Uterus (tissue), 4 donors: Measurements from ENCODE around the gene CD99. TPM values are rescaled to one million over a fixed set of nuclear protein-coding genes. Genes with fewer than 3 reads are reported as not detected.
A peak's percentile ranks its signal among the peaks of the same experiment; 100 is the strongest.

Experiments used
- DNase-seq, 2 donors: peaks; one replicate each; pipeline ENCODE4 v3.0.0-alpha.2; 2019 to 2020
- H3K27ac ChIP-seq, 2 donors: fragments of 200-600 bp; sonication (generic); 1 replicate in 1 of 2; 2 replicates in 1 of 2; pipeline ENCODE4 v1.5.1; 2016 to 2018
- H3K27me3 ChIP-seq, 2 donors: fragments of 200-600 bp; sonication (generic); one replicate each; pipeline ENCODE4 v1.5.1; 2018 to 2019; ENCODE audit warnings: control low read depth in 1 of 2
- H3K36me3 ChIP-seq, 2 donors: fragments of 200-600 bp; sonication (generic); one replicate each; pipeline ENCODE4 v1.5.1; 2019; ENCODE audit warnings: control low read depth in 1 of 2
- H3K4me1 ChIP-seq, 2 donors: fragments of 200-600 bp; sonication (generic); one replicate each; pipeline ENCODE4 v1.5.1; 2018 to 2019; ENCODE audit warnings: control low read depth in 1 of 2
- H3K4me3 ChIP-seq, 2 donors: fragments of 200-600 bp; sonication (generic); 1 replicate in 1 of 2; 2 replicates in 1 of 2; pipeline ENCODE4 v1.5.1; 2018 to 2019; ENCODE audit warnings: mild to moderate bottlenecking in 1 of 2
- H3K9me3 ChIP-seq, 2 donors: fragments of 200-600 bp; sonication (generic); one replicate each; pipeline ENCODE4 v1.5.1; 2019; ENCODE audit warnings: control low read depth in 1 of 2
- CTCF ChIP-seq, 4 experiments: fragments of 200-600 bp in 2 of 4; fragments of 450-650 bp in 2 of 4; sonication (generic) in 2 of 4; IDR thresholded peaks; one replicate each; pipeline ENCODE4 v1.5.1; 2016 to 2019; ENCODE audit warnings: antibody characterized with exemption in 4 of 4, mild to moderate bottlenecking in 2 of 4, moderate library complexity in 1 of 4
- POLR2A ChIP-seq, 2 donors: fragments of 450-650 bp; IDR thresholded peaks; one replicate each; pipeline ENCODE4 v1.6.1; 2016; ENCODE audit warnings: antibody characterized with exemption in 2 of 2, mild to moderate bottlenecking in 1 of 2, moderate library complexity in 1 of 2
- intact Hi-C: fragments of 100-400 bp; cut with DNase I; formaldehyde crosslinking; loops from one replicate; pipeline ENCODE4 v1.15.1; 2023; ENCODE audit warnings: low total_unique reads
- total RNA-seq, 4 donors: library from RNA; depleted of rRNA in 3 of 4; stranded (reverse); fragments of >200 nt in 3 of 4; gene quantifications; one replicate each; pipeline versions ENCODE4 v1.1.0 to v1.2.4, GENCODE V29; 2014 to 2023
- donor health status: DM: yes; HTN: yes; CAD: no.

The CD99 gene
- total RNA-seq, 4 donors from 2014 or later = 81.9 to 329 (median 202) TPM

- no peaks in the 10 kb centered on the region for H3K27me3 ChIP-seq
- no peak overlapping the region for H3K27ac ChIP-seq
- intact Hi-C loops = no loop called here
- TF ChIP-seq POLR2A (IDR thresholded peaks at IDR 0.05) (no peak), CTCF (IDR thresholded peaks at IDR 0.05) (no peak)
- H3K9me3 ChIP-seq = no peaks in the 10 kb centered on the region
- no peak for DNase-seq
- H3K4me1 ChIP-seq = no peaks in the 10 kb centered on the region
- H3K36me3 ChIP-seq = no peaks in the 10 kb centered on the region
- H3K4me3 ChIP-seq = no peak overlapping the region
These were observed 14.1 kb upstream of the CD99 start for GRCh38 chrX:2676794-2677675.

GRCh38 chrX:2677764-2678163 is 13.3 kb upstream of the CD99 start:
- H3K27me3 ChIP-seq = no peaks in the 10 kb centered on the region
- peak; percentile 84 to 87 for DNase-seq
- no peaks in the 10 kb centered on the region for H3K4me1 ChIP-seq
- no peak for TF ChIP-seq CTCF (IDR thresholded peaks at IDR 0.05)
- TF ChIP-seq POLR2A (IDR thresholded peaks at IDR 0.05) = no peak
- no peak overlapping the region for H3K27ac ChIP-seq
- H3K36me3 ChIP-seq = no peaks in the 10 kb centered on the region
- H3K9me3 ChIP-seq = no peaks in the 10 kb centered on the region
- intact Hi-C loops = no loop called here
- no peak overlapping the region for H3K4me3 ChIP-seq

GRCh38 chrX:2678583-2678982 is 12.5 kb upstream of the CD99 start:
- intact Hi-C loops = no loop called here
- no peaks in the 10 kb centered on the region for H3K9me3 ChIP-seq
- no peak for DNase-seq
- no peak for TF ChIP-seq CTCF (IDR thresholded peaks at IDR 0.05)
- TF ChIP-seq POLR2A (IDR thresholded peaks at IDR 0.05) = no peak
- H3K27me3 ChIP-seq = no peaks in the 10 kb centered on the region
- H3K36me3 ChIP-seq = no peaks in the 10 kb centered on the region
- no peak overlapping the region for H3K27ac ChIP-seq
- no peaks in the 10 kb centered on the region for H3K4me1 ChIP-seq
- no peak overlapping the region for H3K4me3 ChIP-seq

- Histone ChIP-seq H3K9me3 (no peaks in the 10 kb centered on the region), H3K36me3 (no peaks in the 10 kb centered on the region), H3K4me1 (no peaks in the 10 kb centered on the region), H3K4me3 (no peak overlapping the region), H3K27me3 (no peaks in the 10 kb centered on the region), H3K27ac (no peak overlapping the region)
- DNase-seq = peak in 1 of 2 donors; percentile 29
- intact Hi-C loops = no loop called here
- no peak for TF ChIP-seq CTCF (IDR thresholded peaks at IDR 0.05)
- no peak for TF ChIP-seq POLR2A (IDR thresholded peaks at IDR 0.05)
These were observed 11.3 kb upstream of the CD99 start for GRCh38 chrX:2679534-2680485.
